NAMALWA (cell line): ENCODE results near the gene LYSMD4.

Experiments
- DNase-seq: peaks from one replicate; pipeline ENCODE4 v3.0.0-alpha.2; 2015; ENCODE audit warnings: low spot score

Gene LYSMD4

DNA sequence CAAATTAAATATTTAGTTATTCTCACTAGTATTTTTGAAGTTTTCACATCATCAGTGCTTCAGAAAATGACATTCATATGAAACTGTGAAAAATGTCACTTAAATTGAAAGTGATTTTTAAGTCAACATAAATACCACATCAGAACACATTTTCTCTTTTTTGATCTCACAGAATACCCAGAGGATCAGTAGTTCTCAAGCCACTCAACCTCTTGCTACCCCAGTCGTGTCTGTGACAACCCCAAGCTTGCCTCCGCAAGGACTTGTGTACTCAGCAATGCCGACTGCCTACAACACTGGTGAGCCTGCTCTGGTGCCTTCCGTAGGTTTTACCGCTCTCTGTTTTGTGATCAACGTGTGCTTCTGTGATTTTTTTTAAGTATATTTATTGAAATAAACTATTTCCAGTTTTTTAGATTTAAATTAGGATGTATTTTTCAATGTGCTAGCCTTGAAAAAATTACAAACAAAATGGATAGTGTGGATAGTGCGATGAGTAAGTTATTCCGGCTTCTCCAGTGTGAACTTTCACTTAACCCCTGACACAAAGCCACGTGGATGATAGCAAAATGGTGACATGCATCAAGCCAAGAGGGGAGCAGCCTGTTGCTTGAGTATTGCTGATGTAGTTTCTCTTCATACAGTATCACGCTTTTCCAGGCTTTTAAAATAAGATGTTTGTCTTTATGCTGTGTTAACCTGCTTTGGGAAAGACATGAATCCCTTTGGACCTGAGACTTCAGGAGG is 26.5 kb downstream of the LYSMD4 start:
- DNase-seq, result no peak

- DNase-seq, result peak; percentile 96
Observed at GRCh38 chr15:99704444-99704838, 28.8 kb downstream of the LYSMD4 start.

DNA sequence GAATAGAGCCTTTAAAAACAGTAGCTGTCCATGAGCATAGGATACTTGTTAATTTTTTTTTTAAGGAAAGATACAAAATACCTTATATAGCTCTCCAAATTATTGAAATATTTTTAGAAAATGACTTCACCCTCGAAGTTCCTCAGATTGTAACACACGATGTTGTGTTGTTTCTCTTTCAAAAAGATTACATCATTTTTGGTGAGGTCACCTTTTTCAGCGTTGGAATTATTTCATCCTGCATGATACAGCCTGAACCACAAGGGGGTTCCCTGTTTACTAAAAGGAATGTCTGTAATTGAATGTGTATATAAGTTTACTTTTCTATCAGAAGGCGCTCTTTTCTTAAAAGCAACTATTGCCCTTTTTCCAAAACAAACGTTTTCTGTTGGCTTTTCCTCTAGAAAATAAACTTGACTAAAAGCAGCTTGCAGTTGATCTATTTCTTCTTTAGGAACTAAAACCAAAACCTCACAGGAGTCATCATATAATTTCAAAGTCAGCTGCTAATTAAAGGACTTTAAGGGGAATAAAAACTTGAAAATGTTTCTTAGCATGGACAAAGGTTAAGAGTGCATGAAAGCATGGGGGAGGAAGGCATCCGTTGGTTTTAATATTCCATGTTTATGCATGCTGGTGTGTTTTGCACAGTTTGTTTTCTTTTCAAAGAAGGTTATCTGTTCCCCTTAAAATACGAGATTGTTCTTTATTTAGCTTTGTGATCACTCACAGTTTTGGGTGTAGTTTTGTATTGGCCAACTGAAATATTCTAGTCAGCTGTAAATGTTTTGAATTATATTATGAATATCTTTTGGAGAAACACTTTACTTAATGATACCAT is 29.4 kb downstream of the LYSMD4 start:
- peak; percentile 95 for DNase-seq

DNA sequence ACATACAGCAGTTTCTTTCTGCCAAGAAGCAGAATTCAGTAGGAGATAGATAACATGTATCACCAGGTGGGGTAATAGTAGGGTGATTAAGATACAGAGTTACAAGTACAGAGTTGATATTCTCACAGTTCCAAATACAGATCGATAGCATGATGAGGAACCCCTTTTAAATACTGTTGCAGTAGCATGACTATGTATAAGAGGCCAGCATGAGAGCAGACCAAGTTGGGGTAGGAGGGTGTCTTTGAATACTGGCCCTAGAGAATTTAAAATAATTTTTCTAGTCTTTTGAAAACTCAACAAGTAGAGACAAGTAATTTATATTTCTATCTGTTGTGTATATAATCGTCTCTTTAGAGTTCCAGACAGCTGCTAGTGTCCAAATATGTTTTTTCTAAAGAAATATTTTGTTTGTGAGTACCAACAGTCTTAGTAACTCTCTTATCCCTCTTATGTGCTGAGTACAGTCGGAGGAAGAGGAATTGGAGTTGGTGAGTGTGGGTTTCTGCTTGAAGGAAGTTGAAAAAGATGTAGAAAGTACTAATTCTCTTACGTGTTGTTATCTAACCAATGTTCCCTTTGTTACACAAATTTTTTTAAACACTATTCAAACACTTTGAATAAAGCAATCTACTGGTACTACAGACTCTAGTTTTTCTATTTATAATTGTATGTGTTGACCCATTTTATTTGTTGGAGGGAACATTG is 30.2 kb downstream of the LYSMD4 start:
- peak; percentile 39 for DNase-seq

- no peak for DNase-seq
Observed at GRCh38 chr15:99696096-99696495, 37.1 kb downstream of the LYSMD4 start.

GRCh38 chr15:99692825-99693224 is 40.4 kb downstream of the LYSMD4 start:
- DNase-seq, result no peak

- DNase-seq, result no peak
Observed at GRCh38 chr15:99686290-99686689, 46.9 kb downstream of the LYSMD4 start.

GRCh38 chr15:99683000-99683670 is 50.1 kb downstream of the LYSMD4 start:
- DNase-seq, result peak; percentile 38

DNA sequence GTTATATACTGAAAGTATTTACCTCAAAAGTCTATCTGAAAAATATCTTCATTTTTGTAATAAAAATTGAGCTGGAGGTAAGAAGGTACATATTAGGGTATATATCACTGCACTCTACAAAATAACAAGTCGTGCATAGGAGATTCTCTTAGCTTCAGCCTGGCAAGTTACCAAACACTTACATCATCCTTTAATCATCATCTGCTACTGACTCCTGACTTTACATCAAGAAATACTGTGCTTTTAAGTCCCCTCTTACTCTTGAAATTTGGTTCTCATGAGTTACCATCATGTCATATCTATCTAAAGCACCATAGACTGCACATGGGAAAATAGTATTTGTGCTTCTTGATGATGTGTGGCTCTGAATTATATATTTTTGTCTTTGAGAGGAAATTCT is 50.8 kb downstream of the LYSMD4 start:
- peak; percentile 54 for DNase-seq

GRCh38 chr15:99681990-99682389 is 51.2 kb downstream of the LYSMD4 start:
- DNase-seq, result no peak

GRCh38 chr15:99680276-99680675 is 53.0 kb downstream of the LYSMD4 start:
- no peak for DNase-seq

DNA sequence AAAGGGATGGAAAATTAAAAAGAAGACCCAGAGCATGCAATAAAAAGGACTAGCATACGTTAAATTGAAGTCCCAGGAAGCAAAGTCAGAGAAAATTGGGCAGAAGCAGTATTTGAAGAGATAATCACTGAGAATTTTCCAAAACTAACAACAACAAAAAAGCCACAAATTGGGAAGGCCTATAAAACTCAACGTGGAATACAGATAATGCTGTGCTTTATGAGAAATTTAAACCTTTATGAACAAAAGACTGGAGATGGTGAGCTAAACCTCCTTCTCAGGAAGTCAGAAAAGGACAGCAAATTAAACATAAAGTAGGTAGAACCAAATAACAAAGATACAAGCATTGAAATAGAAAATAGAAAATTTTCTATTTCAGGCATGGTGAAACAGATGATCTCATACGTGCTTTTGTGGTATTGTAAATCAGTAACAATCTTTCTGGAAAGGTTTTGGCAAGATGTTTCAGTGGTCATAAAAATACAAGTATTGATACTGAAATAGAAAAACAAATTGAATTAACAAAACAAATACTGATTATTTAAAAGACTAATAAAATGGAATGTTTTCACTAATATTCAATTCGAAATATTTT is 55.6 kb downstream of the LYSMD4 start:
- DNase-seq, result no peak
